H1 (cell line): ENCODE results near the gene ARHGAP25. TPM values are rescaled to one million over a fixed set of nuclear protein-coding genes. Genes with fewer than 3 reads are reported as not detected.

Experiments
- CTCF ChIA-PET: fragments of 300-600 bp; sonication (Branson Sonifier 250); formaldehyde crosslinking; loops from one replicate; lab custom pipeline; 2021; ENCODE audit not compliant: partially characterized antibody; lab: Charles Lee
- POLR2A ChIA-PET: fragments of 300-600 bp; sonication (Branson Sonifier 250); formaldehyde crosslinking; loops from one replicate; lab custom pipeline; 2021; ENCODE audit warnings: inconsistent platforms; ENCODE audit not compliant: partially characterized antibody; lab: Charles Lee
- DNase-seq, 2 experiments: peaks; one replicate each; pipeline versions ENCODE4 v3.0.0 to v3.0.0-alpha.2; 2010 to 2022; ENCODE audit warnings: low spot score in 2 of 2, low read depth in 1 of 2, mixed read lengths in 1 of 2
- FAIRE-seq: peaks from 2 replicates; lab custom pipeline; 2011; peaks lifted over from hg19 to GRCh38; lab: Jason Lieb, UNC
- H2AFZ ChIP-seq: 2 replicates; pipeline ENCODE4 v1.8.1; 2012; ENCODE audit warnings: low read length, inconsistent platforms
- H2AK5ac ChIP-seq: 2 replicates; pipeline ENCODE4 v1.6.1; 2013; ENCODE audit warnings: low read depth, low read length
- H2BK120ac ChIP-seq: replicated peaks from 2 replicates; pipeline ENCODE3; 2013; ENCODE audit warnings: low read depth, low read length, inconsistent platforms
- H2BK12ac ChIP-seq: 2 replicates; pipeline ENCODE4 v1.6.1; 2013; ENCODE audit warnings: low read depth, low read length
- H2BK15ac ChIP-seq: 2 replicates; pipeline ENCODE4 v1.6.1; 2013; ENCODE audit warnings: low read length
- H2BK20ac ChIP-seq: 2 replicates; pipeline ENCODE4 v1.6.1; 2013; ENCODE audit warnings: low read length
- H2BK5ac ChIP-seq: 2 replicates; pipeline ENCODE4 v1.6.1; 2013; ENCODE audit warnings: low read depth, low read length
- H3K14ac ChIP-seq: 2 replicates; pipeline ENCODE4 v1.6.1; 2013; ENCODE audit warnings: inconsistent platforms; ENCODE audit not compliant: insufficient read length
- H3K18ac ChIP-seq: 2 replicates; pipeline ENCODE4 v1.6.1; 2013; ENCODE audit warnings: low read length; ENCODE audit errors: extremely low read depth
- H3K23ac ChIP-seq: 2 replicates; pipeline ENCODE4 v1.6.1; 2013; ENCODE audit warnings: inconsistent platforms; ENCODE audit not compliant: insufficient read length
- H3K23me2 ChIP-seq: 2 replicates; pipeline ENCODE4 v1.6.1; 2013; ENCODE audit warnings: low read depth, low read length
- H3K27ac ChIP-seq: 2 replicates; pipeline ENCODE4 v1.6.1; 2011; ENCODE audit warnings: low read depth, low read length, inconsistent platforms
- H3K27me3 ChIP-seq, 4 experiments: replicated peaks in 1 of 4; 1 replicate in 1 of 4; 2 replicates in 3 of 4; pipeline versions ENCODE4 v1.6.1 to v1.8.1; 2011 to 2013; ENCODE audit warnings: low read length in 3 of 4, mild to moderate bottlenecking in 3 of 4, inconsistent platforms in 2 of 4, mixed read lengths in 2 of 4, moderate library complexity in 1 of 4; ENCODE audit not compliant: control insufficient read depth in 3 of 4, insufficient read depth in 3 of 4; ENCODE audit errors: extremely low read depth in 1 of 4
- H3K36me3 ChIP-seq, 4 experiments: 2 replicates each; pipeline versions ENCODE4 v1.6.1 to v1.8.1; 2011 to 2013; ENCODE audit warnings: mild to moderate bottlenecking in 4 of 4, low read length in 3 of 4, moderate library complexity in 2 of 4, control low read depth in 1 of 4, inconsistent platforms in 1 of 4; ENCODE audit not compliant: insufficient read depth in 4 of 4, control insufficient read depth in 2 of 4
- H3K4ac ChIP-seq: replicated peaks from 2 replicates; pipeline ENCODE3; 2013; ENCODE audit warnings: low read length, low read depth, mixed read lengths, inconsistent platforms; ENCODE audit not compliant: insufficient read length
- H3K4me1 ChIP-seq, 4 experiments: replicated peaks in 1 of 4; 1 replicate in 1 of 4; 2 replicates in 3 of 4; pipeline versions ENCODE4 v1.6.1 to v1.8.1; 2011 to 2013; ENCODE audit warnings: low read length in 3 of 4, inconsistent platforms in 2 of 4, mixed read lengths in 1 of 4; ENCODE audit not compliant: insufficient read depth in 4 of 4, control insufficient read depth in 3 of 4
- H3K4me2 ChIP-seq, 2 experiments: 2 replicates each; pipeline versions ENCODE4 v1.6.1 to v1.8.1; 2011 to 2013; ENCODE audit warnings: low read depth in 2 of 2, low read length in 2 of 2, control low read depth in 1 of 2, inconsistent platforms in 1 of 2, mild to moderate bottlenecking in 1 of 2; ENCODE audit not compliant: insufficient read depth in 1 of 2
- H3K4me3 ChIP-seq, 4 experiments: fragments of 200-600, 300-600 bp in 1 of 4; sonication (generic), shearing (Covaris generic), sonication (Bioruptor Twin) in 1 of 4; 2 replicates each; pipeline versions ENCODE4 v1.5.1 to v1.8.1; 2011 to 2016; ENCODE audit warnings: low read length in 4 of 4, low read depth in 3 of 4, control low read depth in 2 of 4, inconsistent platforms in 2 of 4, mild to moderate bottlenecking in 2 of 4, mixed read lengths in 1 of 4, moderate library complexity in 1 of 4; ENCODE audit not compliant: insufficient read depth in 2 of 4; ENCODE audit errors: extremely low read depth in 1 of 4
- H3K56ac ChIP-seq: replicated peaks from 2 replicates; pipeline ENCODE3; 2013; ENCODE audit warnings: low read depth, mild to moderate bottlenecking, mixed read lengths, low read length, inconsistent platforms; ENCODE audit not compliant: insufficient read length
- H3K79me1 ChIP-seq: 2 replicates; pipeline ENCODE4 v1.6.1; 2013; ENCODE audit warnings: low read depth, low read length, control low read depth
- H3K79me2 ChIP-seq, 2 experiments: 2 replicates each; pipeline versions ENCODE4 v1.6.1 to v1.8.1; 2012 to 2013; ENCODE audit warnings: low read length in 2 of 2, mild to moderate bottlenecking in 2 of 2, inconsistent platforms in 1 of 2; ENCODE audit not compliant: insufficient read depth in 2 of 2, control insufficient read depth in 1 of 2
- H3K9ac ChIP-seq, 4 experiments: replicated peaks in 1 of 4; 1 replicate in 1 of 4; 2 replicates in 3 of 4; pipeline versions ENCODE4 v1.6.1 to v1.8.1; 2011 to 2013; ENCODE audit warnings: low read depth in 3 of 4, low read length in 3 of 4, control low read depth in 2 of 4, mild to moderate bottlenecking in 2 of 4, moderate library complexity in 2 of 4, inconsistent platforms in 1 of 4; ENCODE audit errors: extremely low read depth in 1 of 4
- H3K9me3 ChIP-seq, 2 experiments: 2 replicates each; pipeline versions ENCODE4 v1.6.1 to v1.8.1; 2012 to 2013; ENCODE audit warnings: mild to moderate bottlenecking in 2 of 2, moderate library complexity in 2 of 2, control low read depth in 1 of 2, inconsistent platforms in 1 of 2, low read depth in 1 of 2, low read length in 1 of 2, mixed read lengths in 1 of 2; ENCODE audit not compliant: insufficient read depth in 2 of 2
- H4K20me1 ChIP-seq, 2 experiments: replicated peaks in 1 of 2; 2 replicates each; pipeline versions ENCODE3 to v1.8.1; 2011 to 2013; ENCODE audit warnings: inconsistent platforms in 2 of 2, low read length in 2 of 2, mild to moderate bottlenecking in 1 of 2; ENCODE audit not compliant: insufficient read depth in 2 of 2, control insufficient read depth in 1 of 2
- H4K5ac ChIP-seq: 2 replicates; pipeline ENCODE4 v1.6.1; 2013; ENCODE audit warnings: low read length, low read depth, mixed read lengths, inconsistent platforms; ENCODE audit not compliant: insufficient read length
- H4K8ac ChIP-seq: 2 replicates; pipeline ENCODE4 v1.8.0; 2013; ENCODE audit warnings: mild to moderate bottlenecking, moderate library complexity, low read length, inconsistent platforms; ENCODE audit not compliant: insufficient read depth; ENCODE audit errors: extremely low read depth
- H4K91ac ChIP-seq: replicated peaks from 2 replicates; pipeline ENCODE3; 2013; ENCODE audit warnings: low read length, mixed read lengths, inconsistent platforms; ENCODE audit not compliant: insufficient read length
- CTCF ChIP-seq, 3 experiments: IDR thresholded peaks; 1 replicate in 2 of 3; 2 replicates in 1 of 3; pipeline versions ENCODE4 v1.5.1 to v1.6.1; 2011; ENCODE audit warnings: low read length in 3 of 3, mild to moderate bottlenecking in 3 of 3, inconsistent platforms in 2 of 3, low read depth in 1 of 3, moderate library complexity in 1 of 3; ENCODE audit not compliant: insufficient read depth in 1 of 3; ENCODE audit errors: control extremely low read depth in 1 of 3
- FOSL1 ChIP-seq: IDR thresholded peaks from 2 replicates; pipeline ENCODE4 v1.6.1; 2011; ENCODE audit warnings: mild to moderate bottlenecking, low read depth, low read length, moderate library complexity; ENCODE audit not compliant: insufficient read depth
- KDM1A ChIP-seq: fragments of 200-600, 300-600 bp; sonication (generic); IDR thresholded peaks from 2 replicates; pipeline ENCODE4 v1.7.1; 2016; ENCODE audit warnings: mild to moderate bottlenecking, low read length, borderline replicate concordance
- KDM4A ChIP-seq: IDR thresholded peaks from one replicate; pipeline ENCODE4 v1.7.1; 2012; ENCODE audit warnings: low read depth, mild to moderate bottlenecking, moderate library complexity, low read length, inconsistent platforms; ENCODE audit not compliant: severe bottlenecking
- KDM5A ChIP-seq: fragments of 200-600 bp; IDR thresholded peaks from 2 replicates; pipeline ENCODE4 v1.7.1; 2012; ENCODE audit warnings: mild to moderate bottlenecking, low read length, inconsistent platforms, mixed read lengths
- NRF1 ChIP-seq: IDR thresholded peaks from 2 replicates; pipeline ENCODE4 v1.6.1; 2011; ENCODE audit warnings: mild to moderate bottlenecking, low read depth, low read length, improper control_type of control experiment
- RAD21 ChIP-seq, 2 experiments: IDR thresholded peaks in 1 of 2; conservative IDR thresholded peaks in 1 of 2; 2 replicates each; pipeline ENCODE4 v1.6.1; 2011; ENCODE audit warnings: low read depth in 2 of 2, low read length in 2 of 2, improper control_type of control experiment in 1 of 2, inconsistent platforms in 1 of 2, mild to moderate bottlenecking in 1 of 2, moderate library complexity in 1 of 2
- SIN3A ChIP-seq, 2 experiments: IDR thresholded peaks in 1 of 2; conservative IDR thresholded peaks in 1 of 2; 2 replicates each; pipeline ENCODE4 v1.6.1; 2011 to 2012; ENCODE audit warnings: low read length in 2 of 2, improper control_type of control experiment in 1 of 2, low read depth in 1 of 2, mild to moderate bottlenecking in 1 of 2
- SIX5 ChIP-seq: IDR thresholded peaks from 2 replicates; pipeline ENCODE4 v1.6.1; 2011; ENCODE audit warnings: mild to moderate bottlenecking, low read depth, low read length
- USF2 ChIP-seq: IDR thresholded peaks from 2 replicates; pipeline ENCODE4 v1.6.1; 2011; ENCODE audit warnings: low read length, improper control_type of control experiment
- WGBS, 2 experiments: shearing (Covaris generic) in 1 of 2; methylation state at CpG; one replicate each; pipeline versions ENCODE4 v1.1.6 to v1.1.7; 2013 to 2015; ENCODE audit warnings: low lambda C conversion rate in 2 of 2, mixed read lengths in 2 of 2, inconsistent platforms in 1 of 2, low coverage in 1 of 2, missing lambda C conversion rate in 1 of 2; ENCODE audit not compliant: insufficient replicate concordance in 2 of 2, insufficient coverage in 1 of 2, insufficient read length in 1 of 2; ENCODE audit errors: extremely low coverage in 1 of 2, missing lambda C conversion rate in 1 of 2; 5-methylcytosine and 5-hydroxymethylcytosine counted together
- polyA plus RNA-seq, 7 experiments: library from polyadenylated mRNA; depleted of rRNA in 3 of 7; stranded (reverse) in 5 of 7; unstranded in 2 of 7; fragments of >200 nt in 5 of 7; fragments of 200-250 nt in 2 of 7; gene quantifications; 1 replicate in 5 of 7; 2 replicates in 1 of 7; 4 replicates in 1 of 7; pipeline versions ENCODE4 v1.2.1 to v1.2.3, GENCODE V29; 2011 to 2013; ENCODE audit warnings: missing spikeins in 2 of 7, mixed read lengths in 2 of 7
- total RNA-seq: library from RNA; stranded (reverse); fragmentation: NEBNext Ultra II Directional; extraction: Animal tissue kit (Norgen Biotek cat#: 25700); gene quantifications from 2 replicates; pipeline ENCODE4 v1.2.1, GENCODE V29; 2021

Gene ARHGAP25
- total and polyA plus RNA-seq, 2 of the 8 experiments (the other 6 are each of a cell fraction or from before 2014, with no cell fraction given) = 1.00 to 1.2 TPM

- DNase-seq (no peak), FAIRE-seq (no peak)
- no peaks in the 10 kb centered on the region for H3K4me1 ChIP-seq
- no peak overlapping the region for H4K5ac ChIP-seq
- H2BK20ac ChIP-seq = no peak overlapping the region
- 92% methylated on average over 3 of the region's 3 CpGs; no CpG with 5 or more reads in 1 of the 2 experiments for WGBS, 2 experiments
- H3K4me2 ChIP-seq = no peak overlapping the region
- ChIA-PET CTCF (interaction anchor here (0.6 to 4.5 kb wide), 5 partner anchors 9 to 205 kb away, joined by 3 to 30 read pairs (median 20); no protein-coding TSS in a partner anchor), POLR2A (no interaction called here)
- H3K9ac ChIP-seq = no peak overlapping the region
- no peaks in the 10 kb centered on the region for H3K79me1 ChIP-seq
- H2BK15ac ChIP-seq = no peak overlapping the region
- H3K79me2 ChIP-seq = no peaks in the 10 kb centered on the region
- no peak overlapping the region for H3K14ac ChIP-seq
- H2AK5ac ChIP-seq = no peak overlapping the region
- H3K27me3 ChIP-seq = no peaks in the 10 kb centered on the region
- no peak overlapping the region for H2BK12ac ChIP-seq
- no peak overlapping the region for H3K23ac ChIP-seq
- H4K8ac ChIP-seq = no peak overlapping the region
- H4K91ac ChIP-seq = no peak overlapping the region
- H3K56ac ChIP-seq = no peak overlapping the region
- H3K36me3 ChIP-seq = no peaks in the 10 kb centered on the region
- no peak overlapping the region for H2BK5ac ChIP-seq
- H3K27ac ChIP-seq = no peak overlapping the region
- H3K4me3 ChIP-seq = no peak overlapping the region
- no peaks in the 10 kb centered on the region for H4K20me1 ChIP-seq
- H3K4ac ChIP-seq = no peak overlapping the region
- no peak overlapping the region for H3K18ac ChIP-seq
- no peaks in the 10 kb centered on the region for H3K9me3 ChIP-seq
- no peak overlapping the region for H2BK120ac ChIP-seq
- no peaks in the 10 kb centered on the region for H3K23me2 ChIP-seq
- no peak overlapping the region for H2AFZ ChIP-seq
- TF ChIP-seq NRF1 (no peak), SIX5 (no peak), KDM4A (no peak), KDM1A (no peak), CTCF (IDR thresholded peaks at IDR 0.05; ENCODE audit: control extremely low read depth in 1 of 3, insufficient read depth in 1 of 3, low read depth in 1 of 3, low read length in 3 of 3) (no peak), KDM5A (no peak), SIN3A (conservative IDR thresholded peaks at IDR 0.05 in 1 of 2, IDR thresholded peaks at IDR 0.05 in 1 of 2; ENCODE audit: low read depth in 1 of 2, low read length in 2 of 2) (no peak), FOSL1 (no peak), USF2 (no peak), RAD21 (IDR thresholded peaks at IDR 0.05 in 1 of 2, conservative IDR thresholded peaks at IDR 0.05 in 1 of 2; ENCODE audit: low read depth in 2 of 2, low read length in 2 of 2) (no peak)
Measured at GRCh38 chr2:68720665-68721064, 13.9 kb upstream of the ARHGAP25 start.
